ENCODE measurements around the gene BIN1. TPM values are rescaled to one million over a fixed set of nuclear protein-coding genes. Genes with fewer than 3 reads are reported as not detected.
"Not testable (repeated sequence)": the region's sequence is repeated elsewhere in the genome, so short reads cannot be mapped to it uniquely, and the experiment has no call there.

The BIN1 gene
- total RNA-seq, 2 experiments from 2014 or later, result 130 to 131 TPM

- H3K27ac Mint-ChIP-seq, result no peak overlapping the region
- POLR2A ChIA-PET, result no interaction called here
- CTCF ChIA-PET, result interaction anchor here (0.8 kb wide), 1 partner anchor 74 kb away, joined by 3 read pairs; no protein-coding TSS in a partner anchor
- H3K27me3 Mint-ChIP-seq, result no peaks in the 10 kb centered on the region
- no peak for DNase-seq
- H3K9me3 Mint-ChIP-seq, result no peaks in the 10 kb centered on the region
- H3K4me1 Mint-ChIP-seq, result no peaks in the 10 kb centered on the region
- H3K4me3 Mint-ChIP-seq, result no peak overlapping the region
- no peaks in the 10 kb centered on the region for H3K36me3 Mint-ChIP-seq (ENCODE audit: low read depth)
Observed at GRCh38 chr2:127124426-127124825, 17.5 kb upstream of the BIN1 start.

GRCh38 chr2:127122361-127123027, 15.5 kb upstream of the BIN1 start:
- H3K4me1 Mint-ChIP-seq, result no peaks in the 10 kb centered on the region
- no peak overlapping the region for H3K27ac Mint-ChIP-seq
- no peaks in the 10 kb centered on the region for H3K9me3 Mint-ChIP-seq
- ChIA-PET CTCF (interaction anchor here (0.6 to 0.7 kb wide), 2 partner anchors 96 to 871 kb away, joined by 3 read pairs; no protein-coding TSS in a partner anchor), POLR2A (no interaction called here)
- no peak overlapping the region for H3K4me3 Mint-ChIP-seq
- peaks cover 3% of the 10 kb centered on the region for H3K27me3 Mint-ChIP-seq
- no peaks in the 10 kb centered on the region for H3K36me3 Mint-ChIP-seq (ENCODE audit: low read depth)
- DNase-seq, result peak; percentile 13

- no peak overlapping the region for H3K27ac Mint-ChIP-seq
- H3K36me3 Mint-ChIP-seq (ENCODE audit: low read depth), result no peaks in the 10 kb centered on the region
- peak; percentile 8 for DNase-seq
- peaks cover 3% of the 10 kb centered on the region for H3K27me3 Mint-ChIP-seq
- POLR2A ChIA-PET, result no interaction called here
- H3K4me3 Mint-ChIP-seq, result no peak overlapping the region
- H3K4me1 Mint-ChIP-seq, result no peaks in the 10 kb centered on the region
- CTCF ChIA-PET, result no interaction called here
- no peaks in the 10 kb centered on the region for H3K9me3 Mint-ChIP-seq
Observed at GRCh38 chr2:127121776-127122176, 14.8 kb upstream of the BIN1 start.

- POLR2A ChIA-PET, result no interaction called here
- Mint-ChIP-seq H3K27ac (no peak overlapping the region), H3K27me3 (peaks cover 3% of the 10 kb centered on the region), H3K36me3 (ENCODE audit: low read depth) (no peaks in the 10 kb centered on the region), H3K9me3 (no peaks in the 10 kb centered on the region), H3K4me1 (no peaks in the 10 kb centered on the region), H3K4me3 (no peak overlapping the region)
- DNase-seq, result no peak
- CTCF ChIA-PET, result no interaction called here
Observed at GRCh38 chr2:127121353-127121752, 14.4 kb upstream of the BIN1 start.

- H3K9me3 Mint-ChIP-seq, CTCF ChIA-PET: not testable (repeated sequence)
Observed at GRCh38 chr2:127120408-127120807, 13.5 kb upstream of the BIN1 start.

GRCh38 chr2:127118467-127118866, 11.5 kb upstream of the BIN1 start:
- Mint-ChIP-seq H3K27ac (no peak overlapping the region), H3K27me3 (peaks cover 7% of the 10 kb centered on the region), H3K4me3 (no peak overlapping the region), H3K9me3 (no peaks in the 10 kb centered on the region), H3K36me3 (ENCODE audit: low read depth) (no peaks in the 10 kb centered on the region), H3K4me1 (no peaks in the 10 kb centered on the region)
- no peak for DNase-seq
- ChIA-PET POLR2A (no interaction called here), CTCF (no interaction called here)

More at GRCh38 chr2:127120408-127120807, 13.5 kb upstream of the BIN1 start:
- POLR2A ChIA-PET; H3K4me3 Mint-ChIP-seq; H3K27ac Mint-ChIP-seq; H3K36me3 Mint-ChIP-seq (ENCODE audit: low read depth); DNase-seq; H3K4me1 Mint-ChIP-seq; H3K27me3 Mint-ChIP-seq: not testable (repeated sequence)

GRCh38 chr2:127118038-127118437, 11.1 kb upstream of the BIN1 start:
- Mint-ChIP-seq H3K4me3 (no peak overlapping the region), H3K36me3 (ENCODE audit: low read depth) (no peaks in the 10 kb centered on the region), H3K27ac (no peak overlapping the region), H3K9me3 (no peaks in the 10 kb centered on the region), H3K4me1 (no peaks in the 10 kb centered on the region), H3K27me3 (peaks cover 7% of the 10 kb centered on the region)
- ChIA-PET CTCF (no interaction called here), POLR2A (no interaction called here)
- peak; percentile 10 for DNase-seq

GRCh38 chr2:127117603-127118002, 10.6 kb upstream of the BIN1 start:
- POLR2A ChIA-PET, result no interaction called here
- peaks cover 11% of the 10 kb centered on the region for H3K27me3 Mint-ChIP-seq
- H3K36me3 Mint-ChIP-seq (ENCODE audit: low read depth), result no peaks in the 10 kb centered on the region
- CTCF ChIA-PET, result no interaction called here
- no peaks in the 10 kb centered on the region for H3K4me1 Mint-ChIP-seq
- DNase-seq, result peak; percentile 6
- H3K27ac Mint-ChIP-seq, result no peak overlapping the region
- no peaks in the 10 kb centered on the region for H3K9me3 Mint-ChIP-seq
- H3K4me3 Mint-ChIP-seq, result no peak overlapping the region

GRCh38 chr2:127115471-127116199, 8.7 kb upstream of the BIN1 start:
- H3K4me1 Mint-ChIP-seq, result no peaks in the 10 kb centered on the region
- ChIA-PET CTCF (interaction anchor here (1.1 kb wide), 1 partner anchor 48 kb away, joined by 3 read pairs; no protein-coding TSS in a partner anchor), POLR2A (no interaction called here)
- no peaks in the 10 kb centered on the region for H3K9me3 Mint-ChIP-seq
- H3K36me3 Mint-ChIP-seq (ENCODE audit: low read depth), result no peaks in the 10 kb centered on the region
- H3K27ac Mint-ChIP-seq, result no peak overlapping the region
- no peak for DNase-seq
- H3K4me3 Mint-ChIP-seq, result no peak overlapping the region
- peaks cover 26% of the 10 kb centered on the region for H3K27me3 Mint-ChIP-seq

GRCh38 chr2:127110985-127111384, 4.0 kb upstream of the BIN1 start:
- POLR2A ChIA-PET, result no interaction called here

GRCh38 chr2:127108090-127108523, 1.2 kb upstream of the BIN1 start:
- no peak for DNase-seq
- peaks cover 7% of the 10 kb centered on the region for H3K4me1 Mint-ChIP-seq
- H3K9me3 Mint-ChIP-seq, result no peaks in the 10 kb centered on the region
- no peak overlapping the region for H3K27ac Mint-ChIP-seq
- ChIA-PET POLR2A (no interaction called here), CTCF (no interaction called here)
- H3K4me3 Mint-ChIP-seq, result no peak overlapping the region
- no peaks in the 10 kb centered on the region for H3K36me3 Mint-ChIP-seq (ENCODE audit: low read depth)
- peaks cover 40% of the 10 kb centered on the region for H3K27me3 Mint-ChIP-seq

More at GRCh38 chr2:127110985-127111384, 4.0 kb upstream of the BIN1 start:
- H3K9me3 Mint-ChIP-seq, result no peaks in the 10 kb centered on the region
- no peak for DNase-seq
- H3K27me3 Mint-ChIP-seq, result peaks cover 35% of the 10 kb centered on the region
- H3K4me3 Mint-ChIP-seq, result no peak overlapping the region
- CTCF ChIA-PET, result no interaction called here
- peaks cover 5% of the 10 kb centered on the region for H3K4me1 Mint-ChIP-seq
- H3K27ac Mint-ChIP-seq, result no peak overlapping the region
- H3K36me3 Mint-ChIP-seq (ENCODE audit: low read depth), result no peaks in the 10 kb centered on the region

GRCh38 chr2:127107622-127107999, 657 bp upstream of the BIN1 start:
- no peak for DNase-seq
- Mint-ChIP-seq H3K4me3 (peak overlapping the region; percentile 64), H3K4me1 (peaks cover 7% of the 10 kb centered on the region), H3K36me3 (ENCODE audit: low read depth) (no peaks in the 10 kb centered on the region), H3K9me3 (no peaks in the 10 kb centered on the region), H3K27ac (no peak overlapping the region), H3K27me3 (peaks cover 36% of the 10 kb centered on the region)
- ChIA-PET POLR2A (interaction anchor here (2.8 kb wide), 1 partner anchor 27 kb away, joined by 26 read pairs; no protein-coding TSS in a partner anchor), CTCF (no interaction called here)

- Mint-ChIP-seq H3K9me3 (no peaks in the 10 kb centered on the region), H3K4me3 (peak overlapping the region; percentile 69), H3K36me3 (ENCODE audit: low read depth) (no peaks in the 10 kb centered on the region), H3K4me1 (peaks cover 7% of the 10 kb centered on the region), H3K27ac (no peak overlapping the region), H3K27me3 (peaks cover 27% of the 10 kb centered on the region)
- no peak for DNase-seq
- CTCF ChIA-PET, result no interaction called here
- POLR2A ChIA-PET, result interaction anchor here (2.8 kb wide), 1 partner anchor 26 kb away, joined by 26 read pairs; no protein-coding TSS in a partner anchor
Observed at GRCh38 chr2:127106457-127106990, 430 bp downstream of the BIN1 start.

Measured in activated CD4-positive, alpha-beta memory T cell treated with anti-CD3 and anti-CD28 coated beads, Interleukin-2, amount 10 ng/mL, durations not matched to agents 7 days and 5 days (primary cell).